Brain microvascular endothelial cell (primary cell): Measurements from ENCODE around the gene GIPC2.

Experiments used
- DNase-seq: peaks from one replicate; pipeline ENCODE4 v3.0.0-alpha.2; 2020
- H3K27ac ChIP-seq: fragments of 250-450 bp; sonication (Bioruptor Pico); 2 replicates; pipeline ENCODE4 v1.5.1; 2020; ENCODE audit warnings: mild to moderate bottlenecking, moderate library complexity
- H3K27me3 ChIP-seq: fragments of 250-450 bp; sonication (Bioruptor Pico); replicated peaks from 2 replicates; pipeline ENCODE4 v1.5.1; 2020; ENCODE audit warnings: mild to moderate bottlenecking
- H3K36me3 ChIP-seq: fragments of 250-450 bp; sonication (Bioruptor Pico); replicated peaks from 2 replicates; pipeline ENCODE4 v1.5.1; 2020; ENCODE audit warnings: mild to moderate bottlenecking
- H3K4me3 ChIP-seq: 2 replicates; pipeline ENCODE4 v1.5.1; 2011; ENCODE audit warnings: low read depth, mild to moderate bottlenecking, control low read depth, low read length, moderate library complexity
- CTCF ChIP-seq: IDR thresholded peaks from 2 replicates; pipeline ENCODE4 v1.5.1; 2011; ENCODE audit warnings: low read depth, mild to moderate bottlenecking, moderate library complexity, low read length, control low read depth, inconsistent platforms; ENCODE audit errors: missing control alignments
- in situ Hi-C: cut with HindIII; loops from 2 replicates; pipeline ENCODE4 v1.10.0; 2017; ENCODE audit warnings: low sequenced_read_pairs, low pct_ligation_motif_present

GIPC2 gene

DNA sequence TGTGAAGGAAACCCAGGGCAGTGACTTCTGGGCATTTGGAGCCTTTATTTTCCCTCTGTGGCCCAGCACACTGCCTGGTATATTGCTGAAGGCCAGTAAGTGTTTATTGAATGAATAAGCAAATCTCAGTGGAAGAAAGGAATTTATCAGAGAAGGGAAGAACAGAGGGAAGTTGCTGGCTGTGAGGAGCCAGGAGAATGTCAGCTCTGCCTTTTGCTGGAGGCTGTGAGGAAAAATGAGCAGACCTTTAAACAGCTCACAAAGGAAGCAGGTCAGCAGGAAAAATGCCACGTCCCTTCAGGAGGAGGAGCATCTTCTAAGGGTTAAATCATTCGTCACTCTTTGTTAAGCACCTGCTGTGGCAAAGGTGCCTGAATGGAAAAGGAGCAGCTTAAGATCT lies 75.9 kb downstream of the GIPC2 start:
- Histone ChIP-seq H3K27me3 (no peaks in the 10 kb centered on the region), H3K36me3 (no peaks in the 10 kb centered on the region), H3K4me3 (no peak overlapping the region), H3K27ac (no peak overlapping the region)
- no peak for TF ChIP-seq CTCF
- in situ Hi-C loops = loop anchor here (25.0 kb wide), 1 partner anchor 159 kb away; no protein-coding TSS in a partner anchor
- no peak for DNase-seq

DNA sequence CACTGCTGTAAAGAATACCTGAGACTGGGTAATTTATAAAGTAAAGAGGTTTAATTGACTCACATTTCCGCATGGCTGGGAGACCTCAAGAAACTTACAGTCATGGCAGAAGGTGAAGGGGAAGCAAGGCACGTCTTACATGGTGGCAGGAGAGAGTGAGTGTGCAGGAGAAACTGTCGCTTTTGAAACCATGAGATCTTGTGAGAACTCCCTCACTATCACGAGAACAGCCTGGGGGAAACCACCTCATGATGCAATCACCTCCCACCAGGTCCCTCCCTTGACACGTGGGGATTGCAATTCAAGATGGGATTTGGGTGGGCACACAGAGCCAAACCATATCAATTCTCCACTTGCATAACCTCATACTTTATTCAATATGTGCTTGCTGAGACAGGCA lies 76.6 kb downstream of the GIPC2 start:
- DNase-seq = no peak
- no peak for TF ChIP-seq CTCF
- no peaks in the 10 kb centered on the region for H3K36me3 ChIP-seq
- no peak overlapping the region for H3K27ac ChIP-seq
- H3K27me3 ChIP-seq = no peaks in the 10 kb centered on the region
- in situ Hi-C loops = loop anchor here (25.0 kb wide), 1 partner anchor 160 kb away; no protein-coding TSS in a partner anchor
- H3K4me3 ChIP-seq = no peak overlapping the region

- no peaks in the 10 kb centered on the region for H3K36me3 ChIP-seq
- TF ChIP-seq CTCF = no peak
- no peak for DNase-seq
- no peak overlapping the region for H3K4me3 ChIP-seq
- in situ Hi-C loops = no loop called here
- no peak overlapping the region for H3K27ac ChIP-seq
- no peaks in the 10 kb centered on the region for H3K27me3 ChIP-seq
Measured at GRCh38 chr1:78126506-78126905, 80.7 kb downstream of the GIPC2 start.

DNA sequence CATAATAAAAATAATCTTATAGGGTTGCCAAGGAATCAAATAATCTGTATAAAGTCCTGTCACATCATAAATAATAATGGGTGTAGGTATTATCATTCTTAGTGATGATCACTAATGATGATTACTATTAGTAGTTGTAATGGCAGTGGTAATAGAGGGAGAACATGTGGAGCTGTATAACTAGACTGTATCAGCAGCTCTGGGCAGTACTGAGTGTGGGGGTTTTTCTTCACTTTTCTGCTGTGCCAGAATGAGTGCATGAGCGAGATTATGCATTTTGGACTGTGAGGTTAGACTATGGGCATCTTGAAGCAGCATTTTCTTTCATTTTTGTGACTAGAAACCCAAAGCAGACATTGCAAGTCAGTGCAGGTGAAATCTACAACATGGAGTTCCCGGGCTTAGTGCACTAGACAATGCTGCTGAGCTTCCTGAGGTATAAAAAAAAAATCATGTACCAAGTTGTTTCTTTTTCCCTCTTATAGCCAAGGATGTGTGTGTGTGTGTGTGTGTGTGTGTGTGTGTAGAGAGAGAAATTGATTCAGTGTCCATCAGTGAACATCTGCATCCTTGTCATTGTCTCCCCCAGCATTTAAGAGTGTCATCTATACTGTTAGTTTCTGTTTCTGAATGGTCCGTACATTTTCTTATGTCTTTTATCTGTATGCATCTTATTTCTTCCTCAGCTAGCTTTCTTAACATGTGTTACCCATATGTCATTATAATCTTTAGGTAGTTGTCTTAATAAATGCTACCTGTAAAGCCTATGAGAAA lies 86.6 kb downstream of the GIPC2 start:
- Histone ChIP-seq H3K27me3 (no peaks in the 10 kb centered on the region), H3K36me3 (no peaks in the 10 kb centered on the region), H3K27ac (no peak overlapping the region), H3K4me3 (no peak overlapping the region)
- no peak for TF ChIP-seq CTCF
- in situ Hi-C loops = no loop called here
- DNase-seq = no peak

DNA sequence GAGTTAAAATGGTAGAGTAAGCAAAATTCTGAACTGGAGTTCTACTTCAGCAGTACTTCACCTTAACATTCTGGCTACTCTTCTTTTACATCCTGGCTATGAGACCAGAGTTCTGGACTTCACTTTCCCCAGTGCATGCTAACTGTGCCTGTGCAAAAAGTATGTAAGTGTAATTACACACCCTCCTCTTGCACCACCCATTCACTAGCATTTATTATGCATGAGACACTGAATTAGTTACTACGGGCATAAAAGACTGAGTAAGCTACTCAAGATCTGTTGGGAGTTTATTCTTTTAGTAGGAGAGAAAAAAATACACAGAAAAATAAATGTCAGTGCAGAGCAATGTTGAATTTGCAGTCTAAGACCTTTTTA lies 87.2 kb downstream of the GIPC2 start:
- H3K27me3 ChIP-seq = no peaks in the 10 kb centered on the region
- DNase-seq = no peak
- no peak overlapping the region for H3K27ac ChIP-seq
- no peak overlapping the region for H3K4me3 ChIP-seq
- H3K36me3 ChIP-seq = no peaks in the 10 kb centered on the region
- in situ Hi-C loops = no loop called here
- no peak for TF ChIP-seq CTCF

DNA sequence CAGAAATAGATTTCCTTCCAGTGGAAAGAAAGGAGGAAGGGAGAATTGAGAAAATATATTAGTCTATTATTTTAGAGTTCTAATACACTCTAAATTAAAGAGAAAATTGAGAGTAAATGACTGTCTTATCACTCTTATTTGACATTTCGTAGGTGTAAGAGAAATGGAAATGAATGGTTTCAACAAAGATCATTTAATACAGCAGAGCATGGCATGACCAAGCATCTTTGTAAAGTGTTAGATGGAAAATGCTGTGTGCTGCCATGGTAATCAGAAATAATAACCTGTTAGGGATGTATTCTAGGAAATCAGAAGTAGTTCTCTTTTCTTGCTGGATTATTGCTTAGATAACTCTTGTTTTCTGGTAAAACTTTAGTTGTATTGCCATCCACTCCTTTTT lies 90.9 kb downstream of the GIPC2 start:
- no peak overlapping the region for H3K4me3 ChIP-seq
- no peak for DNase-seq
- TF ChIP-seq CTCF = no peak
- no peaks in the 10 kb centered on the region for H3K36me3 ChIP-seq
- H3K27me3 ChIP-seq = no peaks in the 10 kb centered on the region
- no peak overlapping the region for H3K27ac ChIP-seq
- in situ Hi-C loops = no loop called here
